Astrocyte (in vitro differentiated cells and primary cell): ENCODE data around the gene LRRC42.

ENCODE experiments used
- EZH2 ChIP-seq: IDR thresholded peaks from 2 replicates; pipeline ENCODE4 v1.6.1; 2012; ENCODE audit warnings: mild to moderate bottlenecking, low read length, inconsistent platforms; ENCODE audit not compliant: insufficient read depth
- TF ChIP-seq, protein P1 (sequence below): IDR thresholded peaks from 2 replicates; pipeline ENCODE4 v1.5.1; 2011; ENCODE audit warnings: low read depth, mild to moderate bottlenecking, inconsistent platforms, low read length, moderate library complexity; ENCODE audit not compliant: insufficient read depth

- TF ChIP-seq, protein P1, sequence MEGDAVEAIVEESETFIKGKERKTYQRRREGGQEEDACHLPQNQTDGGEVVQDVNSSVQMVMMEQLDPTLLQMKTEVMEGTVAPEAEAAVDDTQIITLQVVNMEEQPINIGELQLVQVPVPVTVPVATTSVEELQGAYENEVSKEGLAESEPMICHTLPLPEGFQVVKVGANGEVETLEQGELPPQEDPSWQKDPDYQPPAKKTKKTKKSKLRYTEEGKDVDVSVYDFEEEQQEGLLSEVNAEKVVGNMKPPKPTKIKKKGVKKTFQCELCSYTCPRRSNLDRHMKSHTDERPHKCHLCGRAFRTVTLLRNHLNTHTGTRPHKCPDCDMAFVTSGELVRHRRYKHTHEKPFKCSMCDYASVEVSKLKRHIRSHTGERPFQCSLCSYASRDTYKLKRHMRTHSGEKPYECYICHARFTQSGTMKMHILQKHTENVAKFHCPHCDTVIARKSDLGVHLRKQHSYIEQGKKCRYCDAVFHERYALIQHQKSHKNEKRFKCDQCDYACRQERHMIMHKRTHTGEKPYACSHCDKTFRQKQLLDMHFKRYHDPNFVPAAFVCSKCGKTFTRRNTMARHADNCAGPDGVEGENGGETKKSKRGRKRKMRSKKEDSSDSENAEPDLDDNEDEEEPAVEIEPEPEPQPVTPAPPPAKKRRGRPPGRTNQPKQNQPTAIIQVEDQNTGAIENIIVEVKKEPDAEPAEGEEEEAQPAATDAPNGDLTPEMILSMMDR, result no peak
- no peak for TF ChIP-seq EZH2
These were observed 36.6 kb downstream of the LRRC42 start for GRCh38 chr1:53982763-53983104.
